ENCODE results near the gene SLC1A5. TPM values are rescaled to one million over a fixed set of nuclear protein-coding genes. Genes with fewer than 3 reads are reported as not detected.
"Not testable (repeated sequence)": the region's sequence is repeated elsewhere in the genome, so short reads cannot be mapped to it uniquely, and the experiment has no call there.

Gene SLC1A5
- total and polyA plus RNA-seq, 5 experiments from 2014 or later: 2.5 to 8.2 (median 6.1) TPM

DNA sequence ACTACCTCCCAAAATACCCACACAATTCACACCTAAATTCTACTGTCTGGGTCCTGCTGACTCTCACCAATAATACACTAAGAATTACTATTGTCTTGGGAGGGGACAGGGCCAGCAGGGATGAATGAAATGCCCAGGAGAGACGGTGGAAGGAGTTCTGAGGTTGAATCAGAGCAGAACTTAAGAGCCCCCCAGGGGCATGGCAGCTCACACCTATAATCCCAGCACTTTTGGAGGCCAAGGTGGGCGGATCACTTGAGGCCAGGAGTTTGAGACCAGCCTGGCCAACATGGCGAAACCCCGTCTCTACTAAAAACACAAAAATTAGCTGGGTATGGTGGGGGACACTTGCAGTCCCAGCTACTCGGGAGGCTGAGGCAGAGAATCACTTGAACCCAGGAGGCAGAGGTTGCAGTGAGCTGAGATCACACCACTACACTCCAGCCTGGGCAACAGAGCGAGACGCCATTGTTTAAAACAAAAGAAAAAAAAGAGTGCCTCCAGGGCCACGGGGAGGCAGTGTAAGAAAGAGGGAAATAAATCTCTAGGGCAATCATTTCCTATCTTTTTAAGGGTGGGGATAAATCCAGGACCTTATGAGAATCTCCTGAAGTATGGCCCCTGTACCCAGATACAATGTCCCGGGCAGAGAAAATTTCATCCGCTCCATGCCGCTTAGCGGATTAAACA lies 10.3 kb downstream of the SLC1A5 start:
- DNase-seq: not testable (repeated sequence)

DNA sequence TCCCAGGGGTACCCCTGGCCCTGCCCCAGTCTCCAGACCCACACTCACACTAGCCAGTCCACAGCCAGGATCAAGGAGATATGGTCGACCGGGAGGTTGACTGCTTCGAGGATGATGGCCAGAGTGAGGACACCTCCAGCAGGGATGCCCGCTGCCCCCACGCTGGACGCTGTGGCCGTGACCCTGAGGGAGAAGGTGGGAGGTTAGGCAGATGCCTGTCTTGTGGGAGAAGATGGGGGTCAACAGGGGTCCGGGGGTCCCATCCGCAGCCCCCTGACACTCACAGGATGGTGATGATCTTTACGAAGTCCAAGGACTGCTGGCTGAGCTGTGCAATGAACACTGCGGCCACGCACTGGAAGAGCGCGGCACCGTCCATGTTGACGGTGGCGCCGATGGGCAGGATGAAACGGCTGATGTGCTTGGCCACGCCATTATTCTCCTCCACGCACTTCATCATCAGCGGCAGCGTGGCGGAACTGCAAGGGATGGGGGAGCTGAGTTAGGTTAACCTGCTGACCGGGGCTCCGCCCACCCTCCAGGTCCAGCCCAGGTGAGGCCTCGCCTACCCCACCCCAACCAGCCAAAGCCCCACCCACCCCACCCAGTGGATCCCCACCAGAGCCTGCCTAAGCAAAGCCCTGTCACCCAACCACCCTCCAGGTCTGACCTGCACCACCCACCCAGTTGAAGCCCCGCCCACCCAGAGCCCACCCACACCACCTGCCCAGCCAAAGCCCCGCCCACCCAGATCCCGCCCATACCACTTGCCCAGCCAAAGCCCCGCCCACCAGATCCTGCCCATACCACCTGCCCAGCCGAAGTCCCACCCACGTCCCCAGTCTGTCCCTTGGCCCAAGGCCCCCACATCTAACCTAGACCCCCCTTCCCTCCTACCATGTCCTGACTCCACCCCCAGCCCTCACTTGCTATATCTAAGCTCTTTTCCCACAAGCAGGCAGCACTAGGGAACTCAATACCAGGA lies 11.2 kb downstream of the SLC1A5 start:
- H3K4me3 Mint-ChIP-seq: no peak overlapping the region
- ATAC-seq (no peak), DNase-seq (no peak)
- no peaks in the 10 kb centered on the region for H3K27me3 Mint-ChIP-seq
- H3K4me1 Mint-ChIP-seq: peaks cover 0 to 10% (median 5%) of the 10 kb centered on the region in 4 donors
- peak overlapping the region in 3 of 10 donors; percentile 56 to 73 (median 62) for H3K27ac Mint-ChIP-seq
- no peaks in the 10 kb centered on the region for H3K9me3 Mint-ChIP-seq
- H3K36me3 Mint-ChIP-seq: peaks cover 0 to 42% (median 17%) of the 10 kb centered on the region in 3 donors
- POLR2A ChIA-PET: interaction anchor here (0.6 kb wide), 1 partner anchor 9 kb away, joined by 3 read pairs; no protein-coding TSS in a partner anchor

More for the DNA sequence above, 10.3 kb downstream of the SLC1A5 start:
- Mint-ChIP-seq H3K36me3 (peaks cover 0 to 48% (median 17%) of the 10 kb centered on the region in 3 donors), H3K27ac (peak overlapping the region in 1 of 10 donors; percentile 29), H3K4me1 (peaks cover 0 to 17% (median 8%) of the 10 kb centered on the region in 4 donors)
- not testable (repeated sequence) for H3K4me3 Mint-ChIP-seq, H3K9me3 Mint-ChIP-seq, H3K27me3 Mint-ChIP-seq, ATAC-seq
- POLR2A ChIA-PET: interaction anchor here (0.6 kb wide), 1 partner anchor 8 kb away, joined by 3 read pairs; no protein-coding TSS in a partner anchor

GRCh38 chr19:46775642-46776258 lies 12.6 kb downstream of the SLC1A5 start:
- peaks cover 0 to 37% (median 17%) of the 10 kb centered on the region in 3 donors for H3K36me3 Mint-ChIP-seq
- no peak for ATAC-seq
- no peak overlapping the region for H3K4me3 Mint-ChIP-seq
- peaks cover 0 to 10% (median 5%) of the 10 kb centered on the region in 4 donors for H3K4me1 Mint-ChIP-seq
- H3K27ac Mint-ChIP-seq: peak overlapping the region in 1 of 10 donors; percentile 4
- H3K27me3 Mint-ChIP-seq: no peaks in the 10 kb centered on the region
- POLR2A ChIA-PET: no interaction called here
- DNase-seq: no peak
- no peaks in the 10 kb centered on the region for H3K9me3 Mint-ChIP-seq

DNA sequence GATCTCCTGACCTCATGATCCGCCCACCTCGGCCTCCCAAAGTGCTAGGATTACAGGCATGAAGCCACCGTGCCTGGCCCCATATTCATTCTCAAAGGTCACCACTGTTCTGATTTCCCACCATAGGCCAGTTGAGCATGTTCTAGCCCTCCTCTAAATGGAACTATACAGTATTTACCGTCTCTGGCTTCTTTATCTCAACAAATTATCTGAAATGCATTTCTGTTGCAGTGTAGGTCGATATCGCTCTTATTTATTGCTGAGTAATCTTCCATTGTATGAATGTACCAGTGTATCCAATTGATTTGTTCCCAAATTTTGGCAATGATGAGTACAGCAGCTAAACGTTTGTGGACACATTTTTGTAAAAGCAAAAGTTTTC lies 15.4 kb downstream of the SLC1A5 start:
- DNase-seq: no peak
- Mint-ChIP-seq H3K4me1 (peaks cover 0 to 2% (median under 1%) of the 10 kb centered on the region in 4 donors), H3K9me3 (no peaks in the 10 kb centered on the region), H3K27ac (no peak overlapping the region), H3K36me3 (peaks cover 0 to 29% (median 15%) of the 10 kb centered on the region in 3 donors), H3K4me3 (no peak overlapping the region), H3K27me3 (no peaks in the 10 kb centered on the region)
- POLR2A ChIA-PET: no interaction called here
- ATAC-seq: no peak

DNA sequence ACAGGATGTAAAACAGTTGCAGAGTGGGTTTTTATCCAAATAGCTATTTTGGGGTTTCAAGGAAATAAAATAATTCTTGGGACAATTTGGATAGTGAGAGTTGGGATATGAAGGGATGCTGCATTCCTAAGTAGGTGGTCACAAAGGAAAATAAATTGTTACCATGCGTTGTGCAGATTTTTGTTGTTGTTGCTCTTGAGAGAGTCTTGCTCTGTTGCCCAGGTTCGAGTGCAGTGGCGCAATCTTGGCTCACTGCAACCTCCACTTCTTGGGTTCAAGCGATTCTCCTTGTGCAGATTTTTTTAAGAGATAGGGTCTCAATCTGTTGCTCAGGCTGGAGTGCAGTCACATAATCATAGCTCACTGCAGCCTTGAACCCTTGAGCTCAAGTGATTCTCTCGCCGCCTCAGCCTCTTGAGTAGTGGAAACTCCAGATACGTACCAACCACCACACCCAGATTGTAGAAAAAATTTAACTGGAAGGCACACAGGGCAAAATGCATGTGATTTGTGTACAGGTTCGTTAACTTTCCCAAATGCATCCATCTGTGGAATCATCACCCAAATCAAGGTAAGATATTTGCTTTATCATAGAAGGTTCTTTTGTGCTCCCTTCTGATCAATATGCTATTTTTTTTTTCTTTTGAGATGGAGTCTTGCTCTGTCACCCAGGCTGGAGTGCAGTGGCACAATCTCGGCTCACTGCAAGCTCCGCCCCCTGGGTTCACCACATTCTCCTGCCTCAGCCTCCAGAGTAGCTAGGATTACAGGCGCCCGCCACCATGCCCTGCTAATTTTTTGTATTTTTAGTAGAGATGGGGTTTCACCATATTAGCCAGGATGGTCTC lies 16.0 kb downstream of the SLC1A5 start:
- Mint-ChIP-seq H3K4me1 (peaks cover 0 to 2% (median 0%) of the 10 kb centered on the region in 4 donors), H3K27me3 (no peaks in the 10 kb centered on the region), H3K36me3 (peaks cover 0 to 26% (median 15%) of the 10 kb centered on the region in 3 donors), H3K27ac (no peak overlapping the region), H3K9me3 (no peaks in the 10 kb centered on the region), H3K4me3 (no peak overlapping the region)
- POLR2A ChIA-PET: no interaction called here
- ATAC-seq (no peak), DNase-seq (no peak)

DNA sequence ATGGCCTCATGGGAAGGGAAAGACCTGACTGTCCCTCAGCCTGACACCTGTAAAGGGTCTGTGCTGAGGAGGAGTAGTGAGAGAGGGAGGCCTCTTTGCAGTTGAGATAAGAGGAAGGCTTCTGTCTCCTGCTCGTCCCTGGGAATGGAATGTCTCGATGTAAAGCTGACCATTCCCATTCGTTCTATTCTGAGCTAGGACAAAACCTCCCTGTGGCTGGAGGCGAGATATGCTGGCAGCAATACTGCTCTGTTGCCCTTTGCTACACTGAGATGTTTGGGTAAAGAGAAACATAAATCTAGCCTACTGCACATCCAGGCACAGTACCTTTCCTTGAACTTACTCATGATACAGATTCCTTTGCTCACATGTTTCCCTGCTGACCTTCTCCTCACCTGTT lies 19.6 kb downstream of the SLC1A5 start:
- H3K27me3 Mint-ChIP-seq, H3K36me3 Mint-ChIP-seq, H3K4me1 Mint-ChIP-seq, DNase-seq, ATAC-seq, POLR2A ChIA-PET, H3K9me3 Mint-ChIP-seq, H3K4me3 Mint-ChIP-seq: not testable (repeated sequence)
- peak overlapping the region in 1 of 10 donors; percentile 22 for H3K27ac Mint-ChIP-seq

- no peaks in the 10 kb centered on the region for H3K9me3 Mint-ChIP-seq
- H3K36me3 Mint-ChIP-seq: no peaks in the 10 kb centered on the region
- H3K4me3 Mint-ChIP-seq: peak overlapping the region in 1 of 10 donors; percentile 1
- DNase-seq (peak; percentile 27 to 78 (median 50)), ATAC-seq (peak; percentile 65 to 78)
- peak overlapping the region in 2 of 10 donors; percentile 5 to 17 for H3K27ac Mint-ChIP-seq
- no peaks in the 10 kb centered on the region for H3K27me3 Mint-ChIP-seq
- H3K4me1 Mint-ChIP-seq: peaks cover 4 to 8% (median 5%) of the 10 kb centered on the region in 4 donors
- POLR2A ChIA-PET: interaction anchor here (0.6 kb wide), 2 partner anchors 170 to 472 kb away, joined by 3 to 4 read pairs; no protein-coding TSS in a partner anchor
Measured at GRCh38 chr19:46766569-46767317, 21.7 kb downstream of the SLC1A5 start.

DNA sequence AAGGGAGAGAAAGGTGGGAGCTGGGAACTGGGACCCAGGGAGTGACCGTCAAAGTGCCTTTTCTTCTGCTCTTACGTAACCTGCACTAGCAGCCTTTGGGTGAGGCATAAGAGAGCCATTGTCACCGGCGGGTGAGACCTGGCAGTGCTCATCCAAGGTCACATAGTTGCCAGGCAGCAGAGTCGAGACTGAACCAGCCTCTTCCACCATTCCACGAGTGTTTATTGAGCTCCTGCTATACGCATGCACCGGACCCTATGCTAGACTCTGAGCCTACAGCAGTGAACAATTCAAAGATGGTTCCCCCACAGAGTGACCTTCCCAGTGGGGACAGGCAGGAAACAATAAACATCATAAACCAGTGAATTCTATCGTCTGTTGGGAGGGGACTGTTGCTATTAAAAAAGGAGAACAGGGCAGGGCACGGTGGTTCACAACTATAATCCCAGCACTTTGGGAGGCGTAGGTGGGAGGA lies 23.5 kb downstream of the SLC1A5 start:
- POLR2A ChIA-PET: interaction anchor here (1.0 kb wide), 1 partner anchor 20 kb away, joined by 4 read pairs; no protein-coding TSS in a partner anchor
- ATAC-seq (no peak), DNase-seq (no peak)
- Mint-ChIP-seq H3K27ac (peak overlapping the region in 2 of 10 donors; percentile 13 to 14), H3K9me3 (no peaks in the 10 kb centered on the region), H3K36me3 (no peaks in the 10 kb centered on the region), H3K27me3 (no peaks in the 10 kb centered on the region), H3K4me1 (peaks cover 4 to 8% (median 5%) of the 10 kb centered on the region in 4 donors), H3K4me3 (no peak overlapping the region)

- H3K9me3 Mint-ChIP-seq: no peaks in the 10 kb centered on the region
- no peaks in the 10 kb centered on the region for H3K27me3 Mint-ChIP-seq
- no peaks in the 10 kb centered on the region for H3K36me3 Mint-ChIP-seq
- H3K4me3 Mint-ChIP-seq: no peak overlapping the region
- H3K27ac Mint-ChIP-seq: no peak overlapping the region
- no peak for ATAC-seq
- POLR2A ChIA-PET: no interaction called here
- no peak for DNase-seq
- peaks cover 7 to 11% (median 7%) of the 10 kb centered on the region in 4 donors for H3K4me1 Mint-ChIP-seq
Measured at GRCh38 chr19:46762245-46762890, 26.0 kb downstream of the SLC1A5 start.

GRCh38 chr19:46761418-46761831 lies 27.0 kb downstream of the SLC1A5 start:
- POLR2A ChIA-PET: no interaction called here
- Mint-ChIP-seq H3K9me3 (no peaks in the 10 kb centered on the region), H3K4me3 (no peak overlapping the region), H3K4me1 (peaks cover 3 to 7% (median 4%) of the 10 kb centered on the region in 4 donors), H3K27me3 (no peaks in the 10 kb centered on the region), H3K36me3 (peaks cover 0 to 3% (median 0%) of the 10 kb centered on the region in 3 donors), H3K27ac (no peak overlapping the region)
- DNase-seq (no peak), ATAC-seq (no peak)

GRCh38 chr19:46760897-46761296 lies 27.5 kb downstream of the SLC1A5 start:
- H3K4me1 Mint-ChIP-seq, DNase-seq, H3K9me3 Mint-ChIP-seq, H3K4me3 Mint-ChIP-seq, ATAC-seq, POLR2A ChIA-PET, H3K36me3 Mint-ChIP-seq, H3K27me3 Mint-ChIP-seq, H3K27ac Mint-ChIP-seq: not testable (repeated sequence)
